22Rv1 (cell line): ENCODE data around the gene LRRC14B.

ENCODE experiments used
- CTCF ChIP-seq: fragments of 450-650 bp; IDR thresholded peaks from 2 replicates; pipeline ENCODE4 v1.5.1; 2017; ENCODE audit warnings: mild to moderate bottlenecking
- ZFX ChIP-seq: fragments of 450-650 bp; IDR thresholded peaks from 2 replicates; pipeline ENCODE4 v1.6.1; 2017; ENCODE audit warnings: antibody characterized with exemption, borderline replicate concordance

- TF ChIP-seq CTCF = no peak
- TF ChIP-seq ZFX = no peak
Observed at GRCh38 chr5:173392-174290, 17.7 kb upstream of the LRRC14B start.
